ENCODE measurements around the gene HOXD9.
A peak's percentile ranks its signal among the peaks of the same experiment; 100 is the strongest.

The HOXD9 gene

DNA sequence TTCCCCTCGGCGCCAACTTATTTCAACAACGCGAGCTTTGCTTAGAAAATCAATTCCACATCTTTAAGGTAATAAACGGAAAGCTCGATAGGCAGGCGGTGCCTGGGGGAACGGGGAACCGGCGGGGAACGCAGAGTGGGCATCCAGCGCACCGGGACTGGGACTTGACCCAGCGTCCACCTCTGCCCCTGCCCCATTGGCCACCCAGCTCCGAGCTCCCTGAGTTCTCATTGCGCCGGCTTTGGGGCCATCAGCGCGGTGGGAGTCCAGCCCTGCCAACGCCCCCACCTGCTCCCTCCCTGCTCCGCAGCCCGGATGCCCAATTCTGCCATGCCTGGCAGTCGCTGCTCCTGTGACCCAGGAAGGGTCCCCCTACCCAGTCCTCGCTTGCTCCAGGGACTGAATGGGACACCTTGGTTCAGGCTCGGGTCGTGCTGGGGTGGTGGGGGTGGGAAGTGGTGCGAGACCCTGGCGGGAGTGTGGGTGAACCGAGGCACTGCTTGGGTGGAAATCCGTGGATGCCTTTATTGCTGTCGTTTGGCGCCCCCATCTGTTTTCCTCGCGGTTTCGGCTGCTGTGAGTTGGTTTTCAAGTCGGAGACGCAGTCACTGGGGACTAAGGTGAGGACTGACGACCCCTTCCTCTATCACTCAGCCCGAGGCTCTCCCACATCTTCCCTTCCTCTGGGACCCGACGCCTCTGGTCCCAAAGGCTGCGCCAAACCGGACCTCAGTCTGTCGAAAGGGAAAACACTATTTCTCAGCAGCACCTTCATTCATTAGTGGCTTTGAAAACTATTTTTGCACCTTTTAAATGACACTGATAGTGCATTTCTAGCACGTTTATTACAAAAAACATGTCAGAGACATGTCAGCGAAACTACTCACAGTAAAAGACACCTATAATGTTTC lies 36.4 kb upstream of the HOXD9 start:
- peak; percentile 37 for DNase-seq

DNA sequence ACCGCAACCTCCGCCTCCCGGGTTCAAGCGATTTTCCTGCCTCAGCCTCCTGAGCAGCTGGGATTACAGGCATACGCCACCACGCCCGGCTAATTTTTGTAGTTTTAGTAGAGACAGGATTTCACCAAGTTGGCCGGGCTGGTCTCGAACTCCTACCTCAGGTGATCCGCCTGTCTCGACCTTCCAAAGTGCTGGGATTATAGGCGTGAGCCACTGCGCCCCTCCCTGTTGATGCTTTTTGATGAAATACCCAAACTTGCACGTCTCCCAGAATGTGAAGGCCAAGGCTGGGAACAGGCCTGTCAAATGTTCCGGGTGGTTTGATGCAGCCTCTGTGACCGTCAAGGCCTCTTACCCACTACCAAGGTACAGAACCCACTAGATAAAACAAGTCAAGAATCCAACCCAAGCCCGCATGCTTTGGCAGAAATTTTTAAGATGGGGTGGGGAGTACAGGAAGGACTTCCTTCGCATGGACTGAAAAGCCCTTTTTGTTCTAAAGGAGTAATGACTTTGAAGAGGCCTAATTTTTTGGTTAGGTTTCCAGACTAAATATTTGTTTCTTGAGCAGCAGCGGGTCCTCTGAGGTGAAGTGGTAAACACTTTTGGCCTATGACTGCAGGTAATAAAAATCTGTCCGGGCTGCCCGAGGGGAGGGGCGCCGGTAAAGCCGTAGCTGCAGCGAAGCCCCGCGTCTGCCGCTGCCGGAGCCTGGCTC lies 35.0 kb upstream of the HOXD9 start:
- DNase-seq = no peak

DNA sequence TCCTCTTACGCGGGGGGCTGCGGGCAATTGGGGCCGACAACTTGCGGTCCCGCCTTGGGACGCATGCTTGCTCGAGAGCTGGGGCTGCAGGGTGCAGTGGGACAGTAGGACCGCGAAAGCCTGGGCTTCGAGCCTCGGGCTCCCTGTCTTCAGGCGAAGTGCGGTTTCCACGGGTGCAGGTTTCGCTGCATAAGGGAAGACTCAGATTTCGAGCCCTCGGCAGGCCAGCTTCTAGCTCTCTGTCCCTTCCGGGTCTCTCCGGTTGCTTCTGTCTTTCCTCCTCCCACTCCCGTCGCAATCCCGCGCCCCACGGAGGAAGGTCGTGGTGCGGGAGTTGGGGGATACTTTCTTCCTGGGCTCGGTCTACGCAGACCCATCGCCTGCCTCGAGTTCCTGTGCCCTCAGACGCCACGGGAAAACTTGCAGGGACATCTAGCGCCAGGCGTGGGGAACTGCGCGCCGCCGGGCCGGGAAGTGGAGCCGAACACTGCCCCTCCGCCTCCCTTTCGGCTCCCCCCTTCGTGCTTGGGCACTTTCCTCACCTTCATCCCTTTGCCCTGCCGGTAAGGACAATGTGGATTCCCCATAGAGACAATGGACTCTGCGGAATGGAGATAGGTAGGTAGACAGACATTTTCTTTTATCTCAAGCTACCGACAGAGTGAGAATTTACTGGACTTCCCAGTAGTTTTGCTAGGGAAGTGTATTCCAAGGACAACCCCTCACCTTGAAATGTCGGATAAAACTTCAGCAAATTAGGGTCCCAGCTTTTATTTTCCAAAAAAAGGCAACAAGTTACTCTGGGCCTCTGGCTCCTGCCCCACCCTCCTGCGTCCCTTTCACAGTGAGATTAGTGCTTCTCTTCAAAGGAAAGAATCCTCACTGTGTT lies 34.2 kb upstream of the HOXD9 start:
- DNase-seq = peak; percentile 43

DNA sequence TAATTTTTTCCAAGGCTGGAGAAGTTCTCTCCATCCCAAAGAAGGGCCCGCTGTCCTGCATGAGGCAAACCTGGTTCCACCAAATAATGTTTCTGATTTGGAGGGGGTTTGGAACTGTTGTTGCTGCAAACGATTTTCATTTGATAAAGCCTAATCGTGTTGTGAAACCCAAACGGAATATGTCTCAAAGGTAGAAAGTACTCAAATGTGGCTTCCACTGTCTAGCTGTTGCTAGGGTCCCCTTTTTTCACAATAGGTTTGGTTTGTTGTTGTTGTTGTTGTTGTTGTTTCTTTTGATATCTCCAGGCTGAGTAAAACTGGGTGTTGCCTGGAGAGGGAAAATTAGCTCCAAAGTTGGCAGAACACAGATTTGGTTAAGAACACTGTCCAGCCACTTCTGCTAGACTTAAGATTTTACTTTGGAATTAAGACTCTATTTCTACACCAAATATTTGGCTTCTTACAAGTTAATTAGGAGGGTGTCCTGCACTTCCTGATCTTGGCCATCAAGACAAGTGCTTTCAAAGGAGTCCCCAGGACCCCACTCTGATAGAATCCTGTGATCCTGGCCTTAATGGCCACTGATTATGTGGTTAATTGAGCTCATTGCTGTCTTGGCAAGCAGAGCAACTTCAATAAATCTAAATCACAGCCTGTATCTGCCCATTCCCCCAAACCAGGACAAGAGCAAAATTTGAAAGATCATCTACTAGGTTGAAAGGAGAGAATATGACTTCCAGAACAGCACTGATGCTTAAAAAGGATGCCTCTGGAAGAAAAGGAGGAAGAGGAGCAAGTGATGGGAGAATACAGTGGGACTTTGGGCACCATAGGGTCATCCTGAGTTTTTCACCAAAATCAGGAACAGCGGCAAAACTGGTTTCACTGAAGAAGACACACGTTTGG lies 33.3 kb upstream of the HOXD9 start:
- DNase-seq = no peak

DNA sequence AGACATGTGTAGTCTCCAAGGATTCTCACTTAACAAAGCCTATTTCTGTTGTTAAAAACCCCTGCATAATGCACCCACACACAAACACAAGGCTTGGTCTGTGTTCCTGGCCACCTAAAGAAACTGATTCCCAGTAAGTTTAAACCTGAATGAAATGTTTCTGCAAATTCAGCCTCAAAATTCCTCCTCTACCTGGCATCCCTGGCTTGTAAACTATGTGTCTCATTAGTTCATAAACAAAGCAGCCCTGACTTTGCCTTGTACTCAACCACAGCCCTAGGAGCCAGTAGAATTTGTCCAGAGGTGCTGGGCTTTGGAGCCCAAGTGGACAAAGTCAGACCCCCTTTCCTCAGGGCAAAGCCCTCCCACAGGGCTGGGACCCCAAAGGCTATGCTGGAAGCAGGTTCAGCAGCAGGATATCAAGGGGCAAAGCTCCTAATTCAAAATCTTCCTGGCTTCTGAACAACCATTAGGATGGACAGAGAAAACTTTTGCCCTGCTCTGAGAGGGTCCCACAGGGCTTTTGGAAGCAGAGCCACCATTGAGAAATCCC lies 32.6 kb upstream of the HOXD9 start:
- DNase-seq = no peak

DNA sequence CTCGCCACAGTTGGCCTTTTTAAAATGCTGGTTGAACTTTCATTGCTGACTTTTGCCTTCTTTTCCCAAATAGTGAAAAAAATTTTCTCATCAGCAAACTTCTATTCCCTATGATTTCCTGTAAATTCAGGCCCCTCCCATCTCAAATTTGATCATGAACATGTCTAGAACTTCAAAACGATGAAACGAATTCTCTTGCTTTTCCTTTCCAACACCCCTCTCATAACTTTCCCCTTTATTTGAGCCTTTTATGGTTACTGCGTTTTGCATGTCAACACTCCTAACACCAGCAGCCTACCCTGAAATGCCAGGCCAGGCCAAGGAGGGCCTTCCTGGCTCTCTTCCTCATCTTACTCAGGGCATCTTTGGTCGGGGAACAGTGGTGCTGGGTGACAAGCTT lies 31.7 kb upstream of the HOXD9 start:
- DNase-seq = no peak

DNA sequence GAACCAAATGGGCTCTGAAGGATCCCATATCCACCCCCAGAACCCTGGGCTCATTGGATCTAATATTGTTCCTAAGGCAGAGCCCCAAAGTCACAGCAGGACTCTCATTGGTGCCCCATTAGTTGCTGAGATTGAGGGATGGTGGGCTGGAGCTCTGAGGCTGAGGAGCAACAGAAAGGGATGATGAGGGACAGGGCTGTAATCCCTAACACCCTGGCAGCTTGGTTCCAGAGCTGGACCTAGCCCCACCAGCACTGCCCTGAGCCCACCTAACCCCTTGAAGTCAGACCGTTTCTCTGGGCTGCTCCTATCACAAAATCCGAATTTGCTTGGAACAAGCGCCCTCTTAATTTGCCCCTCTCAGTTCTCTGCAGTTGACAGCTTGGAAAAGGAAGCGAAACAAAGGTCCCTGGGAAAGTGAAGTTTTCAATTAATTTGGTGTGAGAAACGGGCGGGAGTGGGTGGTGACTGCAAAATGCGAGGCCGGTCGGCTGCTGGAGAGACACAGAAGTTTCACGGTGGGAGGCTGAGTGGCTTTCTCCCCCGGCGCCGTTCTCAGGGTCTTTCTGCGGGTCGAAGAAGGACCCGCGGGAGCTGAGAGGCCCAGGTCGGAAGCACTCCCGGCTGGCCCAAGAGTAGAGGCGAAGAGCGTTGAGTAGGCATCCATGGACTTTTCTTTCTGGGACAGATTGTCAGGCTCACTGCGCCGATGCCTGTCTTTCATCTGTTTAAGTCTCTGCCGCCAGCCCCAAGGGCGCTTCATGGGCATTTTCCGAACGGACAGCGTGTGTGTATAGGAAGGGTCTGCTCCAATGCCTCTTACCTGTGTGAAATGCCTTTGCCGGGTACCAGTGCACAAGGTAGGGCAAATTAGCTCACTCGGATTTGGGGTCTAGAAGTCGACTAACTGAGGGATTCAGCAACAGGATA lies 30.9 kb upstream of the HOXD9 start:
- no peak for DNase-seq

DNA sequence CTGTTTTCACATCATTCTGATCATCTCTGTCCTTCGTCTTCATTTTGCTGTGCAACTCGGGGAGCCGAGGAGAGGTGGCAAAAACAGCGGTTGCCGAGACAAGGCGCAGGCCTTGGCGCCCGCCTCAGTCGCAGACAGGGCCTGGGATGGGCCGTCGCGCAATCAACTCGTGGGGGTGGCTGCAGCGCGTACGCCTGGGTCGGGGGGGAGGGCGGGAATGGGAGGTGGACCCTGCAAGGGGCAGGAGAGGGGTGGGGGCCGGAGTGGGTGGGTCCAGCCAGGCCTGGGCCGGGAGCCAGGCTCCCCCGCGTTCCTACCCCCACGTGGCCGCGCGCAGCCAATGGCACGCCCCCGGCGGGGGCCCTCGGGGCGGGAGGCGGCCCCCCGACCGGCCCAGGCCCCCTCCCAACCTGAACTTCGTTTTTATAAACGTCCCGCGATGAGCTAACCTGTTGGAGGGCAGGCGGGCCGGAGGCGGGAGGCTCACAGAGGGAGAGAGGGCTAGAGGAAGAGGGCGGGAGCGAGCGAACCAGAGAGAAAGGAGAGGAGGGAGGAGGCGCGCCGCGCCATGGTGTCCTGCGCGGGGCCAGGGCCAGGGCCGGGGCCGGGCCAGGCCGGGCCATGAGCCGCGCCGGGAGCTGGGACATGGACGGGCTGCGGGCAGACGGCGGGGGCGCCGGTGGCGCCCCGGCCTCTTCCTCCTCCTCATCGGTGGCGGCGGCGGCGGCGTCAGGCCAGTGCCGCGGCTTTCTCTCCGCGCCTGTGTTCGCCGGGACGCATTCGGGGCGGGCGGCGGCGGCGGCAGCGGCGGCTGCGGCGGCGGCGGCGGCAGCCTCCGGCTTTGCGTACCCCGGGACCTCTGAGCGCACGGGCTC lies 30.0 kb upstream of the HOXD9 start, which contains the start of gene HOXD13:
HOXD13 (plus strand) TSS at position 452 of the 875 bp plus-strand sequence; CDS start at position 622, 170 bp downstream.
- no peak for DNase-seq

DNA sequence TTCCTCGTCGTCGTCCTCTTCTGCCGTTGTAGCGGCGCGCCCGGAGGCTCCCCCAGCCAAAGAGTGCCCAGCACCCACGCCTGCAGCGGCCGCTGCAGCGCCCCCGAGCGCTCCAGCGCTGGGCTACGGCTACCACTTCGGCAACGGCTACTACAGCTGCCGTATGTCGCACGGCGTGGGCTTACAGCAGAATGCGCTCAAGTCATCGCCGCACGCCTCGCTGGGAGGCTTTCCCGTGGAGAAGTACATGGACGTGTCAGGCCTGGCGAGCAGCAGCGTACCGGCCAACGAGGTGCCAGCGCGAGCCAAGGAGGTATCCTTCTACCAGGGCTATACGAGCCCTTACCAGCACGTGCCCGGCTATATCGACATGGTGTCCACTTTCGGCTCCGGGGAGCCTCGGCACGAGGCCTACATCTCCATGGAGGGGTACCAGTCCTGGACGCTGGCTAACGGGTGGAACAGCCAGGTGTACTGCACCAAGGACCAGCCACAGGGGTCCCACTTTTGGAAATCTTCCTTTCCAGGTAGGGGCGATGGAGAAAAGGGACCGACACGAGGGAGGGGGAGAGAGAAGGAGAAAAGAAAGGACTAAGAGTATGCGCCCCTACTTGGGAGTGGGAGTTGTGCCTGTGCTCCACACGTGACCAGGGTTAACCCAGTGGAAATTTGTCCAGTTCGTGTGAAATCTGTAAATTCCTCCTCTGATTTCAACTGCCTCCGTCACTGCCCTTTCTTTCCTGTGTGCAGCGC lies 29.2 kb upstream of the HOXD9 start:
- DNase-seq = no peak

DNA sequence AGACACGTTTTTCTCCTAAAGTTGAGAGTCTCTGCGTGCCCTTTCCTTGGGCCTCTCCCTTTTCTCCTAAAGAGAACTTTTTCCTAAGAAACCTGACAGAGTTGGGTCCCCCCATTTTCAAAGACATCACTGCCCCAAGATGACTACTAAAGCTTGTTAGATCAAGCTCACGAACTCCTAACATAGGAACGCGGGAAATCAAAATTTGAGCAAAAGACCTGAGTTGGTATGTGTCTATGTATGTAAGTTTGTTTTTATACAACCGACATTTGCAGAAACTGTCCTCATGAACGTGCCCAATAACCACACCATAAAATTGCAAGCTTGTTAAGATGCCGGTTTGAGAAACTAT lies 28.6 kb upstream of the HOXD9 start:
- no peak for DNase-seq

DNA sequence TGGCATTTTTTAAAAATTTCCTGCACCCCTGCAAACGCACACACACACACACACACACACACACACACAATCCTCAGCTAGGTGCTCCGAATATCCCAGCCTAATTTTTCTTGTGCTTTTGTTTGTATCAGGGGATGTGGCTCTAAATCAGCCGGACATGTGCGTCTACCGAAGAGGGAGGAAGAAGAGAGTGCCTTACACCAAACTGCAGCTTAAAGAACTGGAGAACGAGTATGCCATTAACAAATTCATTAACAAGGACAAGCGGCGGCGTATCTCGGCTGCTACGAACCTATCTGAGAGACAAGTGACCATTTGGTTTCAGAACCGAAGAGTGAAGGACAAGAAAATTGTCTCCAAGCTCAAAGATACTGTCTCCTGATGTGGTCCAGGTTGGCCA lies 28.2 kb upstream of the HOXD9 start:
- DNase-seq = no peak

DNA sequence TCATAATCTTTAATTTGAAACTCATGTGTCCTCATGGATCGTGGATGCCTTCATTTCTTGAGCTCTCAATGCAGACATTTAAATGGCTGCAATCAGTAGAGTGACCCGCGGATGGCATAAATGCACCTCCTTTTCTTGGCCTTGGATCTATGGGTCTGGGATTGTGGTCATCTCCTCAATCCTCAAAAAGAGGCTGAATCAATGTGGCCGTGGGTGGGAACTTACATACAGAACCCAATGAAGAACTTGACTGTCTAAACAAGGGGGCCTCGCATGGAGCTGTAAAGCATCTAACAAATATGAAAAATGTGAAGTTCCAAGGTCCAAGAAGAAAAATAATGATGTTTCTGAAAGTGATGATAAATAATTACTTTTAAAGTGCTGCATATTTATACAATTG lies 27.1 kb upstream of the HOXD9 start:
- DNase-seq = no peak

DNA sequence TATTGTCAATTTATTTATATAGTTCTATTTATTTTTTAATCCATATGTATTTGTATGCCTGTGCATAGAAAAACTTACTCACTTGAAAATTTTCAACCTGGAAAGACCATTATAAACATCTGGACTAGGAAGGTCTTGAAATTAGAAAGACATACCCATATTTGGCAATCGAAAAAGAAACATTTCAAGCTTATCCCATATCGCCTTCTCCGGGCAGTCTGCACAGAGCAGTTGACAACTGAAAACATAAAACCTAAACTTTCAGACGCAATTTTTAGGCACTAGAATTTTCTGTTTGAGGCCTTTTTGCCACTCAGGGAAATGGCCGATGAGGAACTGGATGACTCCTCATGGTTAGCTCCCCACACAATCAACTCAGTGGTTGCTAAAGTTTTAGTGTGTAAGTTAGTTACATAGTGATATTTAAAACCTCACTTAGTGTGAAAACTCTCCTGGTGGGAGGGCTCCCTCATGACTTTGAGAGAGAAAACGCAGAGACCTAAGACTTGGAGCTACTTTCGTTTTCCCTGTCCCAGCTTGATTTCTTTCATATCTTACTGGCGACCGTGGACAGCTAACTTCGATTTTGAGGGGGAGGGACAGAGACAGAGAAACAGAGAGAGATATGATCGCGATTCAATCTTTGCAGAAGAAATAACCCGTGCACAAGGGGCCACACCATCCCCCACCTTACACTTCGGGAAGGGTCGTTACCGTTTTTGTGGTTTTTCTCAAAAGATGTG lies 26.1 kb upstream of the HOXD9 start:
- DNase-seq = no peak

DNA sequence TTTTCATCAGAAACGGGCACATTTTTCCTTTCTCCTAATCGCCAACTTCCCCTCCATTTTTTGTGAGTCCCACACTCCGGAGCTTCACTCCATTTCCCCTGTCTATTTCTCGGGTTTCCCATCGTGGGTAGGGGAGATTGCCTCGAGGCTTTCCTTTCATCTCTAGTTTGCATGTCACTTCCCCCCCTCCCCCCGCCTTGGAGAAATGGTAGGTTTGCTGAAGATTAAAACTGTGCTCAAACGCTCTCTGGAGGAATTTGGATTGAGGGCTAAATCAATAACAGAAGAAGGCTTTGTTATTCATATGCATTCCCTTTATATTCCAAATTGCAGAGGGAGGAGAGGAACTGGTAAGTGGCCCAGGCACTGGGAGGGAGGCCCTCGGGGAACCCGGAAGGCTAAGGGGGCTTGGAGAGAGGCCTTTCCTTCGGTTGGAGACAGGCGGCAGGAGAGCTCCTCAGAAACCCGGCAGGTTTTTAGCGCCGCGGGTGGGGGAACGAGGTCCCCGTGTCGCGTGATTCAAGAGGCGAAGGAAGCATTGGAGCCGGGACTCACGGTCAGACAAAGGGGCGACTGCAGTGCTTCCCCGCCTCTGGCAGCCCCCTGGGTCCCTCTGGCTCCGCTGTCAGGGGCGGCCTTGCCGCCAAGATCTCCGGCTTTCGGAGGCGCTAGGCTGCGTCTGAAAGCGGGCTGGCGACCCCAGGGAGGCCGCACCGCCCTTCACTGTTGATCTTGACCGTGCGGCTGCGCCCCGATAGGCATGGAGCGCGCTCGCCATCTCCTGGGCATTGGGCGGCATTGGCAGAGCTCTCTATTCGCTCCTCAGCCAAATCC lies 25.3 kb upstream of the HOXD9 start:
- DNase-seq = peak; percentile 52

DNA sequence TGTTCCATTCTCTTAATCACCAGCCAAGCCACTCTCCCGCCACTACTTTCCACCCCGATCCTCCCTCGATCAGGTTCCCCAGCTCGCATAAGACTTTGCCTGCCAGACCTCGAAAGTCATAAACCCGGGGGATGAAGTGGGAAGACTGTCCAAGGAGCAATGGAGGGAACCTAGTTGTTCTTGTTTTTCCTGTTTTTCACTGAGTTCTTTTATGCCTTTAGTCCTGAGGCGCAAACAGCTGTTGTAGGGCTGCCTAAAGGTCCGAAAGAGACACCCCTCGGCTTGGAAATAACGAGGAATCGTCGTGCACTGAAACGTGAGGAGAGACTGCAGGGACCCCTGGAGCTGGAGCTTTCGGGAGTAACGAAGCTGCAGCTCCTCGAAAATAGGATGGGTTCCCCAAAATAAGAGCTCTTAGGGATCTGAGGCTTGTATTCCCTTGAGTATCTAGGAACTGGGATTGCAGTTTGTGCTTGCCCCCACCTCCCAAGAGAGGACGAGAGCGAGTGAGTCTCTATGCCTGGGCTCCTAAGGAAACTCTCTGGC lies 24.6 kb upstream of the HOXD9 start:
- no peak for DNase-seq

DNA sequence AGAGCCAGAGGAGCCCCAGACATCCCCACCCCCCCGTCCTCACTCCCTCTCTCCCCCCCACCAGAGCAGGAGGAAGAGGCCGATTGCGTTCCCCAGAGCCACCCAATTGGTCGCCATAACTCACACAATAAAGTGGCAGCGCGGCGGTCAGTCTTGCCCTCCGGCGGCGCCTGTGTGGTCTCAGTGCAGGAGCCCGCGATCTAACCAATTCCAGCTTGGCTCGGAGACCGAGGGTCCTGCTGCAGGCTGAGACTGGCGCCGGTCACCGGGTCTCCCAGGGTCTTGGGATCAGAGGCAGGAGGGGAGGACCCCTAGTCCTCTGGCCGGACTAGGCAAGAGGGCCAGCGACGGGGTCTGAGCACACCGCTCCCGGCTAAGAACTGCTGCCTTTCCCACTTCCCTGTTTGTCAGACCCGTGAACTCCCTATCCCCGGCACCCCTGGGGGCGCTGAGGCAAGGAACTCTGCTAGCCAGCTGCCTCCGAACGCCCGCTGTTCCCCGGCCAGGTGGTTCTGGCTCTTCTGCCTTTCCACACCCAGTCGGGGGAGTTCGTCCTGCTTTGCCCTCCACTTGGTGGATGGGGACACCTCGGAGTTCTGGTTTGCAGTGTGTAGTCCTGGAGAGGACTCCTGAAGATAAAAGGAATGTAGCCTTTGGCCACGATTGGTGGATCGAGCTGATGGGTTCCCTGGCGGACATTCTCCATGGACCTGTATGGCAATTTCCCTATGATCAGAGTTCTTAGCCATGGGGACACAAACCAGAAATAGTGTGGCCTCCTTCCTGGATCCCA lies 24.0 kb upstream of the HOXD9 start:
- no peak for DNase-seq

Measured in RPMI8226 (cell line).